Placental epithelial cell (primary cell): ENCODE measurements around the gene TRIM23. TPM values are rescaled to one million over a fixed set of nuclear protein-coding genes. Genes with fewer than 3 reads are reported as not detected.

Experiments
- small RNA-seq: library from RNA; depleted of rRNA; stranded (forward); fragments of <200 nt; gene quantifications from one replicate; pipeline ENCODE3, GENCODE V24; 2012
- total RNA-seq: library from RNA; depleted of rRNA; stranded (reverse); fragments of >200 nt; gene quantifications from 2 replicates; pipeline ENCODE4 v1.2.3, GENCODE V29; 2012

TRIM23 gene
- 22.0 and 29.8 TPM in 2 replicates for total RNA-seq

GRCh38 chr5:65624025-65624570 lies at the start of gene TRIM23:
TRIM23 (minus strand) TSS chr5:65624333; CDS start chr5:65624274, 59 bp downstream.

GRCh38 chr5:65624571-65625555 lies 730 bp upstream of the TRIM23 start, which contains the start of the genes SHLD3 and TRAPPC13:
SHLD3 (plus strand) TSS chr5:65625027; CDS start chr5:65629588, 4,561 bp downstream.
TRAPPC13 (plus strand) TSS chr5:65625027; CDS start chr5:65625061, 34 bp downstream.

GRCh38 chr5:65562731-65563701 lies 61.1 kb downstream of the TRIM23 start, which contains the start of the genes CENPK and PPWD1:
CENPK (minus strand) TSS chr5:65563168; CDS start chr5:65554907, 8,261 bp downstream.
PPWD1 (plus strand) TSS chr5:65563296; CDS start chr5:65563311, 15 bp downstream.

Small RNA genes lying within 50 kb of the gene (small RNA-seq; reads per million reads assigned to genes)
- gene RNU6-540P: not detected

Other genes starting within 250 kb of the TRIM23 start
- 350 and 578 TPM in 2 replicates for gene ADAMTS6, start 142.4 kb downstream of the TRIM23 start, total RNA-seq
- 10.6 TPM in 2 replicates for gene CENPK, start 61.2 kb downstream of the TRIM23 start, total RNA-seq
- 29.7 and 44.4 TPM in 2 replicates for gene PPWD1, start 61.0 kb downstream of the TRIM23 start, total RNA-seq
- gene SHLD3, start 694 bp upstream of the TRIM23 start, total RNA-seq: 2.0 and 6.8 TPM in 2 replicates
- gene TRAPPC13, start 694 bp upstream of the TRIM23 start, total RNA-seq: 11.8 and 12.6 TPM in 2 replicates
- 4.7 and 7.9 TPM in 2 replicates for gene SGTB, start 97.8 kb upstream of the TRIM23 start, total RNA-seq
- 14.9 and 17.9 TPM in 2 replicates for gene NLN, start 97.9 kb upstream of the TRIM23 start, total RNA-seq